ENCODE data around the gene HOXA3. TPM values are rescaled to one million over a fixed set of nuclear protein-coding genes. Genes with fewer than 3 reads are reported as not detected.
A peak's percentile ranks its signal among the peaks of the same experiment; 100 is the strongest.

HOXA3 gene
- total RNA-seq, 1 donor from 2014 or later, result 209 TPM

DNA sequence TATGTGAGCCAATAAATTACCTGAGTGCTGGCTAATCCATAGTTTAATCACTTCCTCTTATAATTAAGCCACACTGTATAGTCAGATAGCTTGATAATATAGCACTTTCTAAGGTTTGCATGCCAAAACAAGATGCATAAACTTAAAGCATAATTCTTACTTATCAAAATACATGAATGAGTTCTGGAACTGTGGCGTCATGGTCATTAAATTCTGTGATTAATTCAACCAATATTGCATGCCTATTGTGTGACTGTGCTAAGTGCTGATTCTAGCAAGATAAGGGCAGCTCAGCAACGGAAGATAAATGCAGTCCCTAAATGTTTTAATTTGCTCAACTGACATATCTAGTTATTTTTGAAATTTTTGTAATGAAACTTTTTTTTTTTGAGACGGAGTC, 86.2 kb downstream of the HOXA3 start:
- no peak overlapping the region for H3K4me3 Mint-ChIP-seq
- no peaks in the 10 kb centered on the region for H3K9me3 Mint-ChIP-seq
- H3K36me3 Mint-ChIP-seq, result no peaks in the 10 kb centered on the region
- no peaks in the 10 kb centered on the region for H3K27me3 Mint-ChIP-seq (ENCODE audit: low read depth)
- TF ChIP-seq, protein P1, sequence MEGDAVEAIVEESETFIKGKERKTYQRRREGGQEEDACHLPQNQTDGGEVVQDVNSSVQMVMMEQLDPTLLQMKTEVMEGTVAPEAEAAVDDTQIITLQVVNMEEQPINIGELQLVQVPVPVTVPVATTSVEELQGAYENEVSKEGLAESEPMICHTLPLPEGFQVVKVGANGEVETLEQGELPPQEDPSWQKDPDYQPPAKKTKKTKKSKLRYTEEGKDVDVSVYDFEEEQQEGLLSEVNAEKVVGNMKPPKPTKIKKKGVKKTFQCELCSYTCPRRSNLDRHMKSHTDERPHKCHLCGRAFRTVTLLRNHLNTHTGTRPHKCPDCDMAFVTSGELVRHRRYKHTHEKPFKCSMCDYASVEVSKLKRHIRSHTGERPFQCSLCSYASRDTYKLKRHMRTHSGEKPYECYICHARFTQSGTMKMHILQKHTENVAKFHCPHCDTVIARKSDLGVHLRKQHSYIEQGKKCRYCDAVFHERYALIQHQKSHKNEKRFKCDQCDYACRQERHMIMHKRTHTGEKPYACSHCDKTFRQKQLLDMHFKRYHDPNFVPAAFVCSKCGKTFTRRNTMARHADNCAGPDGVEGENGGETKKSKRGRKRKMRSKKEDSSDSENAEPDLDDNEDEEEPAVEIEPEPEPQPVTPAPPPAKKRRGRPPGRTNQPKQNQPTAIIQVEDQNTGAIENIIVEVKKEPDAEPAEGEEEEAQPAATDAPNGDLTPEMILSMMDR (IDR thresholded peaks at IDR 0.05; ENCODE audit: unreplicated experiment), result no peak
- H3K4me1 Mint-ChIP-seq, result peaks cover 23% of the 10 kb centered on the region
- DNase-seq (ENCODE audit: low spot score in 2 of 2, unreplicated experiment in 2 of 2), result no peak
- H3K27ac Mint-ChIP-seq, result no peak overlapping the region

DNA sequence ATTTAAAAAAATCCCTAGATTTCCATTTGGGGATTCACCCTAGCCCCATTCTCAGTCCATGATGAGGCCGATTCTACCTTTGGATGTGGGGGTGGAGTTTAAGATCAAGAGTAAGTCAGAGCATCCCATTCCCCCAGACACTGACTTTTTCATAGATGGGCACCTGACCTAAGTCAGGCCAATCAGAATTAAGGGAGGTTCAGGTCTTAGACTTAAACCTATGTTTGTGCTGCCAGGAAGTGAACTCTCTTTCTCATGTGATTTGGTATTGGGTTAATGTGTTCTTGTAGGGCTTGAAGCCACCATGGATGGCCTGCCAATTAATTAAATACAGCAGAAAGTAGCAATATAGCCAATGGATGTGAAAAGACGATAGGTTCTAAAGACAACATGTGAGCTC, 86.7 kb downstream of the HOXA3 start:
- no peaks in the 10 kb centered on the region for H3K36me3 Mint-ChIP-seq
- H3K27me3 Mint-ChIP-seq (ENCODE audit: low read depth), result no peaks in the 10 kb centered on the region
- no peaks in the 10 kb centered on the region for H3K9me3 Mint-ChIP-seq
- H3K4me3 Mint-ChIP-seq, result no peak overlapping the region
- TF ChIP-seq, protein P1 (IDR thresholded peaks at IDR 0.05; ENCODE audit: unreplicated experiment), result no peak
- peak overlapping the region; percentile 47 for H3K27ac Mint-ChIP-seq
- no peak for DNase-seq (ENCODE audit: low spot score in 2 of 2, unreplicated experiment in 2 of 2)
- peaks cover 23% of the 10 kb centered on the region for H3K4me1 Mint-ChIP-seq

DNA sequence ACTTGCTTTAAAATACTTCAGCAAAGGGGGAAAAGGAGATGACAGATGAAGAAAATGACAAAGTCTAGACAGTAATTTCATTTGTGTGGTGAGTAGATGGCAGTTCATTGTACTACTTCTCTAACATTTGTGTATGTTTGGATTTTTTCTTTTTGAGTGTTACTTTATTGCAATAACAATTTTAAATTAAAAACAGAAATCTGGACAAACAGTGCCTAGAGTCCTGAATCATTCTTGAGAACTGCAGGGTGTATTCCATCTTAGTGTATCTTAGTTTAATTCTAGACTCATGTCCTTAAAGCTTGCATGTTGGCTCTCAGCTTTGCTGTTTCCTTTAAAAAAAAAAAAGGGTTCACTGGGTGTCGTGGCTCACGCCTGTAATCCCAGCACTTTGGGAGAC, 87.7 kb downstream of the HOXA3 start:
- H3K4me1 Mint-ChIP-seq, result peaks cover 23% of the 10 kb centered on the region
- no peaks in the 10 kb centered on the region for H3K9me3 Mint-ChIP-seq
- DNase-seq (ENCODE audit: low spot score in 2 of 2, unreplicated experiment in 2 of 2), result no peak
- no peaks in the 10 kb centered on the region for H3K27me3 Mint-ChIP-seq (ENCODE audit: low read depth)
- H3K36me3 Mint-ChIP-seq, result no peaks in the 10 kb centered on the region
- peak overlapping the region; percentile 92 for H3K27ac Mint-ChIP-seq
- H3K4me3 Mint-ChIP-seq, result no peak overlapping the region
- TF ChIP-seq, protein P1 (IDR thresholded peaks at IDR 0.05; ENCODE audit: unreplicated experiment), result no peak

DNA sequence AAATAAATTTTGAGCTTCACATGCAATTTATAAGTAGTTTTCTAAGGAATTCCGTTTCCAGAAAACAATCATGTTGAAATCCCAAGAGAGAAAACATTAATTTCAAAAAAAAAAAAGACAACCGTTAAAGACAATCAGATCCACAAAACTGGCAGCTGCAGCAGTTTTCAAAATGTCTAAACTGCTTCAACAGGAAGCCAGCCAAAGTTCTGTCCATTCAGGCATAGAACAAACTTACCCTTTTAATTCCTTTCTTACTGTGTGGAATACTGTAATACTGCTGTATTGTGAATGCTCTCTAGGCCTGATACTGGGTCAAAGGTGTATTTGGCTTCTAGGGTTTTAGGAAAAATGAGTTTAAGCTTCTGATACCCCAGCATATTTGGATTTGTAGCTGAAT, 88.2 kb downstream of the HOXA3 start:
- Mint-ChIP-seq H3K36me3 (no peaks in the 10 kb centered on the region), H3K27me3 (ENCODE audit: low read depth) (no peaks in the 10 kb centered on the region), H3K4me1 (peaks cover 23% of the 10 kb centered on the region), H3K9me3 (no peaks in the 10 kb centered on the region), H3K4me3 (no peak overlapping the region), H3K27ac (peak overlapping the region; percentile 92)
- TF ChIP-seq, protein P1 (IDR thresholded peaks at IDR 0.05; ENCODE audit: unreplicated experiment), result no peak
- DNase-seq (ENCODE audit: low spot score in 2 of 2, unreplicated experiment in 2 of 2), result no peak

DNA sequence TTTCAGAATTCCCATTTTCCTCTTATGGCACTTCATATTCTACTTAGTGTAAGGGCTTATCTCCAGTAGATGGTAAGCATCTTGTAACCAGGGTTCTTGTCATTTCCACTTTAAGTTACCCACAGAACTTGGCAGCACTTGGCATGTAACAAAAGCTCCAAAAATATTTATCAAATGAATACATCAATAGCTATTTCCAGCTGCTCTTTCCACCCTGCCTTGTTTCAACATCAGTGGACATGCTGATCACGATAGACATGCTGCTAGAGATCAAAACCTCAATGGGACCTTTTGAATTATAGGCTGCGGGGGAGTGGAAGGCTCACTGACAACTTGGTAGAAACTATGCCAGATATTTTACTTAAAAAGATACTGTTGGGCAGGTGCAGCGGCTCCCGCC, 89.4 kb downstream of the HOXA3 start:
- Mint-ChIP-seq H3K4me3 (no peak overlapping the region), H3K4me1 (peaks cover 18% of the 10 kb centered on the region), H3K27ac (no peak overlapping the region), H3K9me3 (no peaks in the 10 kb centered on the region), H3K27me3 (ENCODE audit: low read depth) (no peaks in the 10 kb centered on the region), H3K36me3 (no peaks in the 10 kb centered on the region)
- DNase-seq (ENCODE audit: low spot score in 2 of 2, unreplicated experiment in 2 of 2), result no peak
- TF ChIP-seq, protein P1 (IDR thresholded peaks at IDR 0.05; ENCODE audit: unreplicated experiment), result no peak

Small RNAs within 50 kb of the gene (microRNA-seq; reads per million reads assigned to microRNA genes)
- gene MIR196B, result 5,924 reads per million, percentile 93 among the genes with 10 or more reads in this experiment

Other genes with a start within 250 kb of the HOXA3 start
- 13.7 to 14.6 TPM (median 14.0 TPM) in 3 replicates for gene HOXA1, start 56.6 kb downstream of the HOXA3 start, total RNA-seq
- 30.3 to 33.9 TPM (median 30.8 TPM) in 3 replicates for gene HOXA2, start 49.9 kb downstream of the HOXA3 start, total RNA-seq
- gene HOXA4, start 21.8 kb downstream of the HOXA3 start, total RNA-seq, result 51.0 to 55.9 TPM (median 54.7 TPM) in 3 replicates
- gene HOXA5, start 8.9 kb downstream of the HOXA3 start, total RNA-seq, result 128 to 133 TPM (median 133 TPM) in 3 replicates
- gene HOXA6, start 4.8 kb downstream of the HOXA3 start, total RNA-seq, result 43.7 to 45.6 TPM (median 44.4 TPM) in 3 replicates
- gene HOXA7, start 4.1 kb upstream of the HOXA3 start, total RNA-seq, result 17.4 to 18.9 TPM (median 17.9 TPM) in 3 replicates
- 10.8 to 14.5 TPM (median 13.2 TPM) in 3 replicates for gene HOXA9, start 13.0 kb upstream of the HOXA3 start, total RNA-seq
- 13.1 to 14.4 TPM (median 13.8 TPM) in 3 replicates for gene HOXA10, start 21.7 kb upstream of the HOXA3 start, total RNA-seq
- 3.3 to 4.2 TPM (median 3.9 TPM) in 3 replicates for gene HOXA11, start 32.6 kb upstream of the HOXA3 start, total RNA-seq
- gene HOXA13, start 47.5 kb upstream of the HOXA3 start, total RNA-seq, result 6.9 to 7.7 TPM (median 7.5 TPM) in 3 replicates
- gene EVX1, start 90.2 kb upstream of the HOXA3 start, total RNA-seq, result 1.4 to 2.1 TPM (median 1.8 TPM) in 3 replicates

Data from mesothelial cell of epicardium (in vitro differentiated cells).